RWPE2 (cell line): ENCODE results near the gene CEP57L1.
"Not testable (repeated sequence)": the region's sequence is repeated elsewhere in the genome, so short reads cannot be mapped to it uniquely, and the experiment has no call there.

Source experiments
- ATAC-seq: fragments of 200-7000 bp; cut with Tn5 transposase; 3 replicates; pipeline ENCODE4 v1.9.1; 2021; ENCODE audit warnings: low read depth
- DNase-seq: peaks from one replicate; pipeline ENCODE4 v3.0.0-alpha.2; 2020; ENCODE audit warnings: low spot score
- H3K27ac ChIP-seq: fragments of 450-650 bp; 2 replicates; pipeline ENCODE4 v1.5.1; 2017; ENCODE audit warnings: mild to moderate bottlenecking; ENCODE audit not compliant: poor library complexity, severe bottlenecking
- H3K27me3 ChIP-seq: fragments of 250-450 bp; sonication (Bioruptor Pico); 2 replicates; pipeline ENCODE4 v1.5.1; 2021; ENCODE audit warnings: mild to moderate bottlenecking, moderate library complexity; ENCODE audit not compliant: insufficient read depth, poor library complexity, severe bottlenecking
- H3K36me3 ChIP-seq: fragments of 250-450 bp; sonication (Bioruptor Pico); 2 replicates; pipeline ENCODE4 v1.5.1; 2020; ENCODE audit warnings: low read depth, mild to moderate bottlenecking, moderate library complexity
- H3K4me1 ChIP-seq: fragments of 250-450 bp; sonication (Bioruptor Pico); 2 replicates; pipeline ENCODE4 v1.5.1; 2021; ENCODE audit warnings: mild to moderate bottlenecking, moderate library complexity; ENCODE audit not compliant: insufficient read depth, poor library complexity, severe bottlenecking
- H3K4me3 ChIP-seq: fragments of 250-450 bp; sonication (Bioruptor Pico); 2 replicates; pipeline ENCODE4 v1.5.1; 2021; ENCODE audit warnings: mild to moderate bottlenecking, moderate library complexity; ENCODE audit not compliant: severe bottlenecking
- H3K9me3 ChIP-seq: fragments of 250-450 bp; sonication (Bioruptor Pico); 2 replicates; pipeline ENCODE4 v1.5.1; 2021; ENCODE audit warnings: mild to moderate bottlenecking, moderate library complexity; ENCODE audit not compliant: severe bottlenecking
- CTCF ChIP-seq: fragments of 450-650 bp; IDR thresholded peaks from one replicate; pipeline ENCODE4 v1.5.1; 2017; ENCODE audit warnings: mild to moderate bottlenecking, moderate library complexity; ENCODE audit not compliant: poor library complexity, severe bottlenecking

CEP57L1 gene

GRCh38 chr6:109083657-109084056, 11.7 kb upstream of the CEP57L1 start:
- Histone ChIP-seq H3K9me3 (no peaks in the 10 kb centered on the region), H3K4me1 (no peaks in the 10 kb centered on the region), H3K4me3 (no peak overlapping the region), H3K27me3 (no peaks in the 10 kb centered on the region), H3K27ac (no peak overlapping the region), H3K36me3 (no peaks in the 10 kb centered on the region)
- TF ChIP-seq CTCF: no peak
- ATAC-seq: no peak
- DNase-seq: no peak

- H3K9me3 ChIP-seq, H3K27ac ChIP-seq, H3K36me3 ChIP-seq, H3K4me3 ChIP-seq, H3K4me1 ChIP-seq, ATAC-seq, DNase-seq, H3K27me3 ChIP-seq: not testable (repeated sequence)
Measured at GRCh38 chr6:109084146-109084545, 11.2 kb upstream of the CEP57L1 start.

GRCh38 chr6:109087661-109088264, 7.5 kb upstream of the CEP57L1 start:
- DNase-seq (no peak), ATAC-seq (no peak)
- Histone ChIP-seq H3K27ac (no peak overlapping the region), H3K4me1 (no peaks in the 10 kb centered on the region), H3K4me3 (no peak overlapping the region), H3K9me3 (no peaks in the 10 kb centered on the region), H3K27me3 (no peaks in the 10 kb centered on the region), H3K36me3 (no peaks in the 10 kb centered on the region)
- TF ChIP-seq CTCF: no peak

- Histone ChIP-seq H3K4me1 (no peaks in the 10 kb centered on the region), H3K36me3 (no peaks in the 10 kb centered on the region), H3K4me3 (no peak overlapping the region), H3K27ac (no peak overlapping the region), H3K9me3 (no peaks in the 10 kb centered on the region), H3K27me3 (no peaks in the 10 kb centered on the region)
- ATAC-seq (no peak), DNase-seq (no peak)
- no peak for TF ChIP-seq CTCF
Measured at GRCh38 chr6:109088995-109089394, 6.3 kb upstream of the CEP57L1 start.

- Histone ChIP-seq H3K9me3 (no peaks in the 10 kb centered on the region), H3K27me3 (no peaks in the 10 kb centered on the region), H3K4me3 (no peak overlapping the region), H3K4me1 (no peaks in the 10 kb centered on the region), H3K36me3 (no peaks in the 10 kb centered on the region), H3K27ac (no peak overlapping the region)
- ATAC-seq (no peak), DNase-seq (no peak)
- TF ChIP-seq CTCF: no peak
Measured at GRCh38 chr6:109091314-109092024, 3.8 kb upstream of the CEP57L1 start.
